ENCODE data around the gene CYTL1.

CYTL1 gene

GRCh38 chr4:5041699-5042098, 22.4 kb upstream of the CYTL1 start:
- TF ChIP-seq ZNF274 (IDR thresholded peaks at IDR 0.05; ENCODE audit: low read depth, low read length) = no peak
- H3K4me3 ChIP-seq (ENCODE audit: low read length) = no peak overlapping the region

DNA sequence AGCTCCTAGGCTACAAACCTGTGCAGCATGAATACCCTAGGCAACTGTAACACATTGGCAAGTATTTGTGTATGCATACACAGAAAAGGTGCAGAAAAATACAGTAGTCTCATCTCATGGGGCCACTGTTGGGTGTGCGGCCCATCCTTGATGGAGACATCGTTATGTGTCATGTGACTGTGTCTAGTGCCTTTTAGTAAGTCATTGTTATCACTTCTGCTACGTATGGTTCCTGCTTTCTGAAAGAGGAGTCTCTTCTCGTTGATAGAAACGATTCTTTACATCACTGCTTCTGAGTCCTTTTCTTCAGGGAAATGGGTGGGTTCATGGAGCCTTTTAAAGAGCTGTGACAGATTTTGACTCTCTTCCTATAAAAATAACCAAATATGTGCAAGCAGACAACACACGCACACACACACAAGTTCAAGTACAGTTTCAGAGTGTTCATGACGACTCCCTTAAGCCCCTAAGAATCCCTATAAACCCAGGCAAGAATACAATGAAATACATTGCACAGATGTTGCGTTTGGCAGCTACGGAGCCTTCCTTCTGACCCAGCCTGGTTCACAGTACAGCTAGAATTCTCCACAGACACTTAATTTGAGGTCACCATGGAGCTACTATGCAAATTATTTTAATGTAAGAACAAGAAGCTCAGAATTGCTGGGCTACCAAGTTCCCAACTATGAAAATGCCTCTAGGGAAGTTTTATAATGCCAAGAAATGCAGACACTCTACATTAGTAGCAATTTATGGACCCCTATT, 21.8 kb upstream of the CYTL1 start:
- no peak for TF ChIP-seq ZNF274 (IDR thresholded peaks at IDR 0.05; ENCODE audit: low read depth, low read length)
- no peak overlapping the region for H3K4me3 ChIP-seq (ENCODE audit: low read length)

- TF ChIP-seq ZNF274 (IDR thresholded peaks at IDR 0.05; ENCODE audit: low read depth, low read length) = no peak
Observed at GRCh38 chr4:5039800-5040199, 20.5 kb upstream of the CYTL1 start.

DNA sequence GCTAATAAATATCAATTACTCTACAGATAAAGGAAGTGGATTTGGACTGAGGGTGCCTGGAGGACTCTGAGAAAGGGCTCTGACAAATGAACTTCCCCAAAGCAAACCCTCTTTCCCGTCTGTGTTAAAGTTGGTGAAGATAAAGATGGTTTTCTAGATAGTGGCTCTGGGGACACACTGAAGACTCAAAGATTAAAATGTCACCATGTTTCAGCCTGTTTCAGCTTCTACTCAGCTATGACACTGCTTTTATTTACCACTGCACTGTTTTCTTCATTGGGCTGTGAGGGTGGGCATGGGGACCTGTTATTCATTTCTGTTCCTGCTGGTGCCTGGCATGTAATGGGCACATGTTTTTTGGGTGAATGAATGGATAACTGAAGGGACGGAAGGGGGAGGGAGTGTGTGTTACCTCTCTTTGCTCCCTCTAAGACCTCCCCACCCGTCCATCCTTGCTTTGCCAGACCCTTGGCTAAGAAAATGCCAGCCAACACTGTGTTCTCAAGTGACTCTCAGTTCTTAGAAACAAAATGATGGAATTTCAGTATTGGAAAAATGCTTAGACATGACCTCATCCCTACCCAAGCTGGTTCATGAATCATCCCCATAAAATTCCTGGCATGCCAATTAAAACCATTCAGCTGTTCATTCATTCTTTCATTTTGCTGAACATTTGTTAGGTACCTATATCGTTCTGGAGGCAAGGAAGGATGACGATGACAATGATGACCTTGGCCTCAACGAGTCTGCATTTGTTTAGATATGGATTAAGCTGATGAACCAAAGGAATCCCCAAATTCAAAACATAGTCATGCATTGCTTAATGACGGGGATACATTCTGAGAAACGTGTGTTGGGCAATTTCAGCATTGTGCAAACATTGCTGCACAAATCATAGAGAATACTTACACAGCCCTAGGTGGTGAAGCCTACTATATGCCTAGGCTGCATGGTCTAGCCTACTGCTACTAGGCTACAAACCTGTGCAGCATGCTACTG, 18.6 kb upstream of the CYTL1 start:
- no peak for TF ChIP-seq ZNF274 (IDR thresholded peaks at IDR 0.05; ENCODE audit: low read depth, low read length)
- H3K4me3 ChIP-seq (ENCODE audit: low read length) = no peak overlapping the region

More at GRCh38 chr4:5039800-5040199, 20.5 kb upstream of the CYTL1 start:
- H3K4me3 ChIP-seq (ENCODE audit: low read length) = no peak overlapping the region

DNA sequence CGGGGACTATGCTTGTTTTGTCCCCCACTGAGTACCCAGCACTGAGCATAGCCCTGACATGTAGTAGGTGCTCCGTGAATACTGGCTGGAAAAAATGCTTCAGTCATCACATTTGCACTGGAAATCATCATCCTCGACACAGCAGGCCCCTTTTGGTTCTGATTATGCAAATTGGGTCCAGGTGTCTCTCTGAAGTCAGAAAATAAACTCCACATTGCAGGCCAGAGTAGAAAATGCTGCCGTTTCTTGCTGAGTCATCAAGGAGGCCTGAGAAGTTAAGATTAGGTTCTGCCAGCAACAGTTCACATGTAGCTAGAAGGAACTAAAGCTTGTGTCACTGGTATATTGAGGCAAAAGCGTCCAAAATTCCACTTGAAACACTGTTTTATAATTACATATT, 17.0 kb upstream of the CYTL1 start:
- no peak overlapping the region for H3K4me3 ChIP-seq (ENCODE audit: low read length)
- TF ChIP-seq ZNF274 (IDR thresholded peaks at IDR 0.05; ENCODE audit: low read depth, low read length) = no peak

DNA sequence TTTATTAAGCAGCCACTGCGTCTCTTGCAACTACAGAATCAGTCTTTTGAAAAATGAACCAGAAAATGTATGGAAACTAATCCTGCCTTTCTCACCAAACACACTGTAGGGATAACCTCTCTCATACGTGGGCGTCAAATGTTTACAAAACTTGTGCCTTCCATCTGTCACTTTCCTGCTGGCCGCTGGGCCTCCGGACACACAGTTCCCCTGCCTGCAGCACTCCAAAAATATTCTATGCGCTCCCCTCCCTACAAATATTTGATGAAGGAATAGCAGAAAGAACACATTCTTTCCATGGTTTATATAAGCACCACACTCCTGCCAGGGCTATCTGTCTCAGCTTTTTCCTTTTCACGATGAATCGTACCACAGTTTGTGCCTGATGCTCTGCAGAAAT, 14.9 kb upstream of the CYTL1 start:
- H3K4me3 ChIP-seq (ENCODE audit: low read length) = no peak overlapping the region
- TF ChIP-seq ZNF274 (IDR thresholded peaks at IDR 0.05; ENCODE audit: low read depth, low read length) = no peak

DNA sequence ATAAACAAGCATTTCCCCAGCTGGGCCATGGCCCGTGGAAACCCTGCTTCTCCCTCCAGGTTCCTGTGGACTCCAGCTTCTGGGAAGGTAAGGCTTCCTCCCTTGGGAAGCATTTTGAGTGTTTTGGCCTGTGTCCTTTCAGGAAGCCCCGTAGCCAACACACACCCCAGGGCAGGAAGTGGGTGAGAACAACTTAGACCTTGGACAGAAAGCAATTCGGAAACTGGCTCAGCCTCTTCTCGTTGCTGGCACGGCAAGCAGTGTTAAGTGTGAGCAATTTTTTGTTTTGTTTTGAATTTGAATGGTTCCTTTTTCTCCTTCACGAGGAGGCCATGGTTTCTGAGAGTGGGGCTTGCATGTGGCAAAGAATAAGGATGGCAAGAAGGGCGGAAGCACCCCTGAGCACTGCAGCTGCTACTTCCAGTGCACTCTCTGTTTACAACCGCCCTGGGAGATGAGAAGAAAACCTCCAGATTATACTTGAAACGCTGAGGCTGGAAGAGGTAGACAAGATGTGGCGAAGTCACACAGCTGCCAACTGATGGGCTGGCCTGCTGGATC, 14.1 kb upstream of the CYTL1 start:
- no peak for TF ChIP-seq ZNF274 (IDR thresholded peaks at IDR 0.05; ENCODE audit: low read depth, low read length)
- no peak overlapping the region for H3K4me3 ChIP-seq (ENCODE audit: low read length)

DNA sequence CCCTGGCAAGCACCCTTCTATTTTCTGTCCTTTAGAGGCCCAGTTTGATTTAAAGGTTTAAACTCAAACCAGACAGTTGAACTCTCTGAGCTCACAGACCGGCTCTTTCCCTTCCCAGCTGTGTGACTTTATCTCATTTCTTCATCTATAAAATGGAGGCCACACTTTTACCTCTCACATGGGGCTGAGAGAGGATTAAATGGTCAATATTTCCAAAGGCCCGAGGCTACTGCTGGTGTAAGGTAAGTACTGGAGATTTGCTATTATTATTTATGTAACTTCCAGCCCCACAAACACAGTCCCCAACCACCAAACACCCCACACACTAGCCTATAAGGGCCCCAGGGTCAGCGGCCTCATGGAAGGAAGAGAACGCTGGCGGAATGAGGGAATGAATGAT, 13.6 kb upstream of the CYTL1 start:
- no peak for TF ChIP-seq ZNF274 (IDR thresholded peaks at IDR 0.05; ENCODE audit: low read depth, low read length)

DNA sequence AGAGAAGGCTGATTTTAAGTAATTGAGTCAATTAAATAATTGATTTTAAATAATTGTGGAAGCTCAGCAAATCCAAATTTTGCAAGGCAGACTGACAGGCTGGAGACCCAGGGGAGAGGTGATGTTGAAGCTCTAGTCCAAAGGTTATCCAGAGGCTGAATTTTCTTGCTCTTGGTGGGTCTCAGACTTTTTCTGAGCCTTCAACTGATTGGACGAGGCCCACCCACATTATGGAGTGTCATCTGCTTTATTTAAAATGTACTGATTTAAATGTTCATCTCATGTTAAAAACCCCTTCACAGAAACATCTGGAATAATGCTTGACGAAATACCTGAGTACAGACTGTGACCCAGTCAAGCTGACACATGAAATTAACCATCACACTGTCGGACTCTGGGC, 11.7 kb upstream of the CYTL1 start:
- H3K4me3 ChIP-seq (ENCODE audit: low read length) = no peak overlapping the region
- TF ChIP-seq ZNF274 (IDR thresholded peaks at IDR 0.05; ENCODE audit: low read depth, low read length) = no peak

More for the DNA sequence above, 13.6 kb upstream of the CYTL1 start:
- H3K4me3 ChIP-seq (ENCODE audit: low read length) = no peak overlapping the region

- no peak for TF ChIP-seq ZNF274 (IDR thresholded peaks at IDR 0.05; ENCODE audit: low read depth, low read length)
- H3K4me3 ChIP-seq (ENCODE audit: low read length) = no peak overlapping the region
Observed at GRCh38 chr4:5030221-5030620, 11.0 kb upstream of the CYTL1 start.

DNA sequence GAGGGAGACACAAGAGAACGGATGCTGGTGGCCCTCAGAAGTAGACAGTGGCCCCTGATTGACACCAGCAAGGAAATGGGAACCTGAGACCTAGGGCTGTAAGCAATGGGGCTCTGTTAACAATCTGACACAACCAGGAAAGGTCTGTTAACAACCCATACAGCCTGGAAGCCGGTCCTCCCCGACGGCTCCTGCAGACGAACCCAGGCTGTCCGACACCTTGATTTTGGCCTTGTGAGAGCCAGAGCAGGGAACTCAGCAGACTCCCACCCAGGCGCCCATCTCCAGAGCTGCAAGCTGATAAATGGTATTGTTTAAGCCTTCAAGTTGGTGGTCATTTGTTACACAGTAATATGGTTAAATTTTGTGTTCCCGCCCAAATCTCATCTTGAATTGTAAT, 10.2 kb upstream of the CYTL1 start:
- no peak for TF ChIP-seq ZNF274 (IDR thresholded peaks at IDR 0.05; ENCODE audit: low read depth, low read length)

DNA sequence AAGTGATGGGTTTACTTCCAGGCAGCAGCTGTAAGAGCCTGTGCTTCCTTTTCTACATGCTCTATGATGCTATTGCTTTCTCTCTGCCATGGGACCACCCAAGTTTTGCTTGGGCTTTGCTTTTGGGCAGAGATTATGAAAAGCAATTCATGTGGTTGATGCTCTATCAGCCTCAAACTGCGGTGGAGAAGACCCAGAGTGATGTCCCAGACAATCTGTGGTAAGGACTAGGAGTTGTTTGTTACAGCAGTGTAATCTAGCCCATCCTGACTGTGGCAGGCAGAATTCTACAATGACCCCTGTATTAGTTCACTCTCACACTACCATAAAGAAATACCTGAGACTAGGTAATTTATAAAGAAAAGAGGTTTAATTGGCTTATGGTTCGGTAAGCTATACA, 9.2 kb upstream of the CYTL1 start:
- no peak overlapping the region for H3K4me3 ChIP-seq (ENCODE audit: low read length)
- no peak for TF ChIP-seq ZNF274 (IDR thresholded peaks at IDR 0.05; ENCODE audit: low read depth, low read length)

More for the DNA sequence above, 10.2 kb upstream of the CYTL1 start:
- H3K4me3 ChIP-seq (ENCODE audit: low read length) = no peak overlapping the region

DNA sequence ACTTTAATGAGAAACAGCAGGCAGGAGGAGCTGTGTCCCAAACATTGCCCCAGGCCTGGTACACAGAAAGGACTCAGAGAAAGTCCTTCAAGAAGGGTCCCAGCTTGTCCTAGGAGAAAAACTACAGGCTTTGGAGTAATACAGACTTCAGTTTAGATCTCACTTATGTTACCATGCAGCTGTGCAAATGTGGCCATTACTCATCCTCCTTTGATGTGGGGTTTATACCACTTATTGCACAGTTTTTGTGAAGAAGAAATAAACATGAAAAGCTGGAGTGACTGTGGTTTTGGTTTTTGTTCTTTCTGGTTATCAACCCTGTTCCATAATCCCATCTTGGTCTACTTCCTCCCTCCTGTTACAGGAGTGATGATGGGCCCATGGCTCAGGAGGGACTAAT, 8.1 kb upstream of the CYTL1 start:
- H3K4me3 ChIP-seq (ENCODE audit: low read length) = no peak overlapping the region
- no peak for TF ChIP-seq ZNF274 (IDR thresholded peaks at IDR 0.05; ENCODE audit: low read depth, low read length)

DNA sequence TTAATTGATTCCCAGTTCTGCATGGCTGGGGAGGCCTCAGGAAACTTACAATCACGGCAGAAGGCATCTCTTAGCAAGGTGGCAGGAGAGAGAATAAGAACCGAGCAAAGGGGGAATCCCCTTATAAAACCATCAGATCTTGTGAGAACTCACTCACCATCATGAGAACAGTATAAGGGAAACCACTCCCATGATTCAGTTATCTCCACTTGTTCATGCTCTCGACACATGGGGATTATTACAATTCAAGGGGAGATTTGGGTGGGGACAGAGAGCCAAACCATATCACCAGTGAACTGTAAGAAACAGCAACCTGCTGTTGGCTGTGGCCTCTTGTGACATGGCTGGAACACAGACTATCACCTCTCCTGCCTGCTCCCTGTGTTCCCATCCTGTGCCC, 7.1 kb upstream of the CYTL1 start:
- TF ChIP-seq ZNF274 (IDR thresholded peaks at IDR 0.05; ENCODE audit: low read depth, low read length) = no peak
- H3K4me3 ChIP-seq (ENCODE audit: low read length) = no peak overlapping the region

Data from GM08714 (cell line).